ENCODE results near the gene TMOD2.

Gene TMOD2

GRCh38 chr15:51720201-51720995 is 31.0 kb upstream of the TMOD2 start:
- Histone ChIP-seq H3K36me3 (ENCODE audit: control insufficient read depth in 5 of 5, insufficient read depth in 5 of 5, low read length in 5 of 5) (peaks cover 0 to 14% (median 0%) of the 10 kb centered on the region in 5 donors), H3K4me1 (ENCODE audit: control insufficient read depth in 5 of 5, insufficient read depth in 5 of 5, low read length in 5 of 5) (peaks cover 0 to 21% (median 0%) of the 10 kb centered on the region in 5 donors), H3K27me3 (ENCODE audit: control insufficient read depth in 5 of 5, insufficient read depth in 4 of 5, low read length in 5 of 5) (no peaks in the 10 kb centered on the region), H3K4me3 (ENCODE audit: low read depth in 1 of 5, low read length in 5 of 5) (no peak overlapping the region), H3K9me3 (ENCODE audit: control insufficient read depth in 5 of 5, low read length in 5 of 5) (no peaks in the 10 kb centered on the region), H3K27ac (ENCODE audit: low read depth, low read length) (no peak overlapping the region), H3K9ac (ENCODE audit: low read length in 5 of 5) (no peak overlapping the region)

- Histone ChIP-seq H3K4me3 (ENCODE audit: low read depth in 1 of 5, low read length in 5 of 5) (no peak overlapping the region), H3K9ac (ENCODE audit: low read length in 5 of 5) (no peak overlapping the region), H3K27me3 (ENCODE audit: control insufficient read depth in 5 of 5, insufficient read depth in 4 of 5, low read length in 5 of 5) (no peaks in the 10 kb centered on the region), H3K9me3 (ENCODE audit: control insufficient read depth in 5 of 5, low read length in 5 of 5) (no peaks in the 10 kb centered on the region), H3K27ac (ENCODE audit: low read depth, low read length) (no peak overlapping the region), H3K4me1 (ENCODE audit: control insufficient read depth in 5 of 5, insufficient read depth in 5 of 5, low read length in 5 of 5) (peaks cover 0 to 22% (median 3%) of the 10 kb centered on the region in 5 donors), H3K36me3 (ENCODE audit: control insufficient read depth in 5 of 5, insufficient read depth in 5 of 5, low read length in 5 of 5) (peaks cover 0 to 14% (median 0%) of the 10 kb centered on the region in 5 donors)
Measured at GRCh38 chr15:51721199-51721960, 30.0 kb upstream of the TMOD2 start.

DNA sequence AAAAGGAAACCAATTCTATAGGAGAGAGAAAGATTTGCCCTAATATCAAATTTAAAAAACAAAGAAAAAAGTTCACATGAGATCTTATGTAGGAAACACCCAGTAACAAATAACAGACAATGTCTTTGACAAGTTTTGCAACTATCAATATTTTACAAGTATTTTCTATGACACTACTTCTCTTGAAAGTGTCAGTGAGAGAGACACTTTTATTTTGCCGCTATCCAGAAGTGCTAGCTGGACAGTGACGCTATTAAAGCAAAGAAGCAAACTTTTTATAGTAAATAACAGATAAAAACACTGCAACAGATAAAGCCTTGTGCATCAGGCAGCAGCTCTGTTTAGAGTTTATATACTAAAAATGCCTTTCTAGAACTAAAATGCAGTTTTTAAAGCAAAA is 27.2 kb upstream of the TMOD2 start:
- Histone ChIP-seq H3K9ac (ENCODE audit: low read length in 5 of 5) (no peak overlapping the region), H3K9me3 (ENCODE audit: control insufficient read depth in 5 of 5, low read length in 5 of 5) (no peaks in the 10 kb centered on the region), H3K4me3 (ENCODE audit: low read depth in 1 of 5, low read length in 5 of 5) (no peak overlapping the region), H3K4me1 (ENCODE audit: control insufficient read depth in 5 of 5, insufficient read depth in 5 of 5, low read length in 5 of 5) (peaks cover 0 to 30% (median 6%) of the 10 kb centered on the region in 5 donors), H3K27ac (ENCODE audit: low read depth, low read length) (no peak overlapping the region), H3K27me3 (ENCODE audit: control insufficient read depth in 5 of 5, insufficient read depth in 4 of 5, low read length in 5 of 5) (no peaks in the 10 kb centered on the region), H3K36me3 (ENCODE audit: control insufficient read depth in 5 of 5, insufficient read depth in 5 of 5, low read length in 5 of 5) (peaks cover 0 to 14% (median 0%) of the 10 kb centered on the region in 5 donors)

- Histone ChIP-seq H3K9ac (ENCODE audit: low read length in 5 of 5) (no peak overlapping the region), H3K9me3 (ENCODE audit: control insufficient read depth in 5 of 5, low read length in 5 of 5) (no peaks in the 10 kb centered on the region), H3K36me3 (ENCODE audit: control insufficient read depth in 5 of 5, insufficient read depth in 5 of 5, low read length in 5 of 5) (peaks cover 0 to 14% (median 0%) of the 10 kb centered on the region in 5 donors), H3K4me3 (ENCODE audit: low read depth in 1 of 5, low read length in 5 of 5) (no peak overlapping the region), H3K4me1 (ENCODE audit: control insufficient read depth in 5 of 5, insufficient read depth in 5 of 5, low read length in 5 of 5) (peaks cover 0 to 30% (median 6%) of the 10 kb centered on the region in 5 donors), H3K27ac (ENCODE audit: low read depth, low read length) (peak overlapping the region; percentile 3), H3K27me3 (ENCODE audit: control insufficient read depth in 5 of 5, insufficient read depth in 4 of 5, low read length in 5 of 5) (no peaks in the 10 kb centered on the region)
Measured at GRCh38 chr15:51724673-51725072, 26.7 kb upstream of the TMOD2 start.

GRCh38 chr15:51726302-51727073 is 24.9 kb upstream of the TMOD2 start:
- Histone ChIP-seq H3K36me3 (ENCODE audit: control insufficient read depth in 5 of 5, insufficient read depth in 5 of 5, low read length in 5 of 5) (peaks cover 0 to 10% (median 0%) of the 10 kb centered on the region in 5 donors), H3K27me3 (ENCODE audit: control insufficient read depth in 5 of 5, insufficient read depth in 4 of 5, low read length in 5 of 5) (no peaks in the 10 kb centered on the region), H3K27ac (ENCODE audit: low read depth, low read length) (peak overlapping the region; percentile 24), H3K4me1 (ENCODE audit: control insufficient read depth in 5 of 5, insufficient read depth in 5 of 5, low read length in 5 of 5) (peaks cover 0 to 32% (median 14%) of the 10 kb centered on the region in 5 donors), H3K9me3 (ENCODE audit: control insufficient read depth in 5 of 5, low read length in 5 of 5) (no peaks in the 10 kb centered on the region), H3K4me3 (ENCODE audit: low read depth in 1 of 5, low read length in 5 of 5) (no peak overlapping the region), H3K9ac (ENCODE audit: low read length in 5 of 5) (no peak overlapping the region)

DNA sequence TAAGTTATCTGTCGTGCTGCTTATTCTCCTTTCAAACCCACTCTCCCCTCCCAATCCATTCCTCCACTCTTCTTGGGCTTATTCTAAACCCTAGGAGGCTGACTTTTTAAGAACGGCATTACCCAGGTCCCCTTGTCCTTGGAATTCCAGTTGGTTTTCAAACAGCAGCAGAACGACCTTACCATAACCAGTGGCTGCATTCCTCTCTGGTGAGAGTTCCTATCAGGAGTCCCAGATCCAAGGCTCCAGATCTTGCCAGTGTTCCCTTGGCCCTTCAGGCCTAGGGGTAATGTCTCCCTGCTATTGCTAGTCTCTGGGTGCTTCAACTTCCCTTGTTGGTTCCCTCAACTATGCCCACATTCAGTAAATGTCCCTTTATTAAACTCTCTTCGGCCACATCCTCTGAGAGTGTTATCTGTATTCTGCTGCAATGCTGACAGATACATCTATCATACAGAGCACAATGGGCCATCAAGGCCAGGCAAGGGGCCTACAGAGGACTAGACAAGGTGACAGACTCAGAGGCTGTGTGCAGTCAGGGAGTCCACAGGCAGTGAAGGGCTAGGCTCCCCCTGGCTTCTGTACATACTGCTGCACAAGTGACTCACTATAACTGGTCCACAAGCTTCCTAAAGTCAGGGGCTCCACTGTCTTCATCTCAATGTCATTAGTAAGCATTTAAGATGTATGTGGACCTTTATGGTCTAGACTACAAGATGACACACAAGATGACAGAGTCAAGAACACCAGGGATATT is 24.1 kb upstream of the TMOD2 start:
- Histone ChIP-seq H3K36me3 (ENCODE audit: control insufficient read depth in 5 of 5, insufficient read depth in 5 of 5, low read length in 5 of 5) (peaks cover 0 to 8% (median 0%) of the 10 kb centered on the region in 5 donors), H3K9me3 (ENCODE audit: control insufficient read depth in 5 of 5, low read length in 5 of 5) (no peaks in the 10 kb centered on the region), H3K4me1 (ENCODE audit: control insufficient read depth in 5 of 5, insufficient read depth in 5 of 5, low read length in 5 of 5) (peaks cover 0 to 34% (median 22%) of the 10 kb centered on the region in 5 donors), H3K27ac (ENCODE audit: low read depth, low read length) (no peak overlapping the region), H3K4me3 (ENCODE audit: low read depth in 1 of 5, low read length in 5 of 5) (no peak overlapping the region), H3K9ac (ENCODE audit: low read length in 5 of 5) (no peak overlapping the region), H3K27me3 (ENCODE audit: control insufficient read depth in 5 of 5, insufficient read depth in 4 of 5, low read length in 5 of 5) (no peaks in the 10 kb centered on the region)

GRCh38 chr15:51731549-51732267 is 19.7 kb upstream of the TMOD2 start:
- peak overlapping the region; percentile 6 to 57 (median 29) for H3K4me3 ChIP-seq (ENCODE audit: low read depth in 1 of 5, low read length in 5 of 5)
- H3K36me3 ChIP-seq (ENCODE audit: control insufficient read depth in 5 of 5, insufficient read depth in 5 of 5, low read length in 5 of 5): no peaks in the 10 kb centered on the region
- H3K9me3 ChIP-seq (ENCODE audit: control insufficient read depth in 5 of 5, low read length in 5 of 5): no peaks in the 10 kb centered on the region
- H3K27ac ChIP-seq (ENCODE audit: low read depth, low read length): peak overlapping the region; percentile 28
- no peaks in the 10 kb centered on the region for H3K27me3 ChIP-seq (ENCODE audit: control insufficient read depth in 5 of 5, insufficient read depth in 4 of 5, low read length in 5 of 5)
- H3K9ac ChIP-seq (ENCODE audit: low read length in 5 of 5): peak overlapping the region in 1 of 5 donors; percentile 21
- H3K4me1 ChIP-seq (ENCODE audit: control insufficient read depth in 5 of 5, insufficient read depth in 5 of 5, low read length in 5 of 5): peaks cover 0 to 38% (median 31%) of the 10 kb centered on the region in 5 donors

DNA sequence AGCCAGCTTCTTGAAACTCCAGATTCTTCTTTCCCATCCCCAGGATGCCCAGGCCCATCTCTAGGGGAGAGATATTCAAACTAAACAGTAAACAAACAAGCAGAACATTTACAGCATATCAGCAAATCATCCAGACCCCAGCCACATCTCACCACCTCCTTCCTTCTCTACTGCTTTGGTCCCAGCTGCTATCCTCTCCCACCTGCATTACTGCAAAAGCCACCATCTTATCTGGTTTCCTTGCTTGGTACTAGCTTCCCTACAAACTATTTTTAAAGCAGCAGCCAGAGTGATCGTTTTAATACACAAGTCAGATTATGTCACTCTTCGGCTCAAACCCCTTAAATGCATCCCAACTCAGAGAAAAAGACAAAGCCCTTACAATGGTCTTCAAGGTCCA is 18.8 kb upstream of the TMOD2 start:
- H3K36me3 ChIP-seq (ENCODE audit: control insufficient read depth in 5 of 5, insufficient read depth in 5 of 5, low read length in 5 of 5): no peaks in the 10 kb centered on the region
- no peak overlapping the region for H3K9ac ChIP-seq (ENCODE audit: low read length in 5 of 5)
- peaks cover 0 to 39% (median 27%) of the 10 kb centered on the region in 5 donors for H3K4me1 ChIP-seq (ENCODE audit: control insufficient read depth in 5 of 5, insufficient read depth in 5 of 5, low read length in 5 of 5)
- H3K27me3 ChIP-seq (ENCODE audit: control insufficient read depth in 5 of 5, insufficient read depth in 4 of 5, low read length in 5 of 5): no peaks in the 10 kb centered on the region
- H3K9me3 ChIP-seq (ENCODE audit: control insufficient read depth in 5 of 5, low read length in 5 of 5): no peaks in the 10 kb centered on the region
- H3K4me3 ChIP-seq (ENCODE audit: low read depth in 1 of 5, low read length in 5 of 5): no peak overlapping the region
- H3K27ac ChIP-seq (ENCODE audit: low read depth, low read length): no peak overlapping the region
